Prostate gland (tissue), 2 donors: ENCODE results near the gene PLXDC2. TPM values are rescaled to one million over a fixed set of nuclear protein-coding genes. Genes with fewer than 3 reads are reported as not detected.

Source experiments
- DNase-seq: peaks from one replicate; pipeline ENCODE4 v3.0.0-alpha.2; 2019; ENCODE audit warnings: low spot score
- H3K27ac ChIP-seq, 2 donors: fragments of 200-600 bp; sonication (generic); 2 replicates each; pipeline ENCODE4 v1.5.1; 2017 to 2019
- H3K27me3 ChIP-seq: fragments of 200-600 bp; sonication (generic); replicated peaks from 2 replicates; pipeline ENCODE4 v1.5.1; 2019; ENCODE audit not compliant: insufficient read depth
- H3K36me3 ChIP-seq, 2 donors: fragments of 200-600 bp; sonication (generic); 1 replicate in 1 of 2; 2 replicates in 1 of 2; pipeline versions ENCODE4 v1.5.1 to v1.8.1; 2017 to 2019
- H3K4me1 ChIP-seq: fragments of 200-600 bp; sonication (generic); replicated peaks from 2 replicates; pipeline ENCODE4 v1.5.1; 2019
- H3K4me3 ChIP-seq, 2 donors: fragments of 200-600 bp; sonication (generic); 2 replicates each; pipeline ENCODE4 v1.5.1; 2017 to 2019
- H3K9me3 ChIP-seq: fragments of 200-600 bp; sonication (generic); 2 replicates; pipeline ENCODE4 v1.5.1; 2017
- POLR2A ChIP-seq: fragments of 450-650 bp; IDR thresholded peaks from one replicate; pipeline ENCODE4 v1.6.1; 2016; ENCODE audit warnings: antibody characterized with exemption, mild to moderate bottlenecking
- POLR2AphosphoS5 ChIP-seq: sonication (generic); formaldehyde crosslinking; IDR thresholded peaks from one replicate; pipeline ENCODE4 v1.6.1; 2017; ENCODE audit warnings: antibody characterized with exemption
- WGBS: methylation state at CpG from one replicate; pipeline ENCODE4 v1.1.5; 2018; 5-methylcytosine and 5-hydroxymethylcytosine counted together
- intact Hi-C: fragments of 100-400 bp; cut with DNase I; formaldehyde crosslinking; loops from one replicate; pipeline ENCODE4 v1.14.2; 2022
- total RNA-seq, 2 donors: library from RNA; depleted of rRNA; stranded (reverse); fragments of >200 nt; gene quantifications; one replicate each; pipeline ENCODE4 v1.1.0, GENCODE V29; 2016
- TF ChIP-seq, protein P1 (sequence below), 4 experiments: fragments of 200-600 bp in 2 of 4; fragments of 450-650 bp in 2 of 4; sonication (generic) in 2 of 4; IDR thresholded peaks; 1 replicate in 3 of 4; 2 replicates in 1 of 4; pipeline ENCODE4 v1.5.1; 2016 to 2019; ENCODE audit warnings: antibody characterized with exemption in 4 of 4, mild to moderate bottlenecking in 2 of 4, moderate library complexity in 2 of 4

The PLXDC2 gene
- total RNA-seq, 2 donors from 2014 or later, result 19.6 to 83.6 TPM

DNA sequence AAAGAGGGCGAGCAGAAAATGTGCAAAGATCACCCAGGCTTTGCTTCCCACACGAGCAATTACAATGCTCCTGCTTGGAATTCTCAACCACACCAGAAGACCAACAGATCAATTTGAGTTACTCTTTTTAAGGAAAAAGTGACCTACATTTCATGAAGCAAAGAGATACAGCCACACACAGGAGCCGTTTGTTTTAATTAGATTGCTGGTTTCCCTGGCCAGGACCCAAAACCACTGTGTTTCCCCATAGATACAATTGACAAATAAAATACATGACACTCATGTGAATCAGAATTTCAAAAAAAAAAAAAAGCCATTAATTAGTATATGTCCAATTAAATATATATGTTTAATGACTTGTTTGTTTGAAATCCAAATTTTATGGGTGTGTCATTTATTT, 458.3 kb downstream of the PLXDC2 start:
- no peaks in the 10 kb centered on the region for H3K9me3 ChIP-seq

GRCh38 chr10:20276127-20276979, 460.1 kb downstream of the PLXDC2 start:
- intact Hi-C loops, result no loop called here

More for the DNA sequence above, 458.3 kb downstream of the PLXDC2 start:
- H3K36me3 ChIP-seq, result no peaks in the 10 kb centered on the region
- DNase-seq, result no peak
- H3K4me3 ChIP-seq, result no peak overlapping the region
- intact Hi-C loops, result no loop called here
- WGBS, result 70% methylated on average over 3 of the region's 3 CpGs
- no peaks in the 10 kb centered on the region for H3K27me3 ChIP-seq
- TF ChIP-seq POLR2A, result no peak
- no peak for TF ChIP-seq POLR2AphosphoS5
- TF ChIP-seq, protein P1, sequence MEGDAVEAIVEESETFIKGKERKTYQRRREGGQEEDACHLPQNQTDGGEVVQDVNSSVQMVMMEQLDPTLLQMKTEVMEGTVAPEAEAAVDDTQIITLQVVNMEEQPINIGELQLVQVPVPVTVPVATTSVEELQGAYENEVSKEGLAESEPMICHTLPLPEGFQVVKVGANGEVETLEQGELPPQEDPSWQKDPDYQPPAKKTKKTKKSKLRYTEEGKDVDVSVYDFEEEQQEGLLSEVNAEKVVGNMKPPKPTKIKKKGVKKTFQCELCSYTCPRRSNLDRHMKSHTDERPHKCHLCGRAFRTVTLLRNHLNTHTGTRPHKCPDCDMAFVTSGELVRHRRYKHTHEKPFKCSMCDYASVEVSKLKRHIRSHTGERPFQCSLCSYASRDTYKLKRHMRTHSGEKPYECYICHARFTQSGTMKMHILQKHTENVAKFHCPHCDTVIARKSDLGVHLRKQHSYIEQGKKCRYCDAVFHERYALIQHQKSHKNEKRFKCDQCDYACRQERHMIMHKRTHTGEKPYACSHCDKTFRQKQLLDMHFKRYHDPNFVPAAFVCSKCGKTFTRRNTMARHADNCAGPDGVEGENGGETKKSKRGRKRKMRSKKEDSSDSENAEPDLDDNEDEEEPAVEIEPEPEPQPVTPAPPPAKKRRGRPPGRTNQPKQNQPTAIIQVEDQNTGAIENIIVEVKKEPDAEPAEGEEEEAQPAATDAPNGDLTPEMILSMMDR (IDR thresholded peaks at IDR 0.05), result no peak
- no peaks in the 10 kb centered on the region for H3K4me1 ChIP-seq
- H3K27ac ChIP-seq, result no peak overlapping the region

DNA sequence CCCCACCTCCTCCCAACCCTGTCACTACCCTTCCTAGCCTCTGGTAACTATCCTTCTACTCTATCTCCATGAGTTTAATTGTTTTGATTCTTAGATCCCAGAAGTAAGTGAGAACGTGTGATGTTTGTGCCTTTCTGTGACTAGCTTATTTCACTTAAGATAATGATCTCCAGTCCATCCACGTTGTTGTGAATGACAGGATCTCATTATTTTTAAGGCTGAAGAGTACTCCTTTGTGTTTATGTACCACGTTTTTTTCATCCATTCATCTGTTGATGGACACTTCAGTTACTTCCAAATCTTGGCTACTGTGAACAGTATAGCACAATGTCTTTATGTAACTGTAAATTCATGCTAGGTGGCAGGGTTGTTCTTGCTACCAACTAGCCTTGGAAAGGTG, 461.6 kb downstream of the PLXDC2 start:
- Histone ChIP-seq H3K4me3 (no peak overlapping the region), H3K27ac (no peak overlapping the region), H3K9me3 (no peaks in the 10 kb centered on the region), H3K4me1 (no peaks in the 10 kb centered on the region), H3K27me3 (no peaks in the 10 kb centered on the region), H3K36me3 (no peaks in the 10 kb centered on the region)
- no peak for DNase-seq
- WGBS, result 51% methylated on average over 3 of the region's 3 CpGs
- no peak for TF ChIP-seq POLR2A
- TF ChIP-seq, protein P1 (IDR thresholded peaks at IDR 0.05), result no peak
- TF ChIP-seq POLR2AphosphoS5, result no peak
- intact Hi-C loops, result no loop called here

More at GRCh38 chr10:20276127-20276979, 460.1 kb downstream of the PLXDC2 start:
- Histone ChIP-seq H3K36me3 (no peaks in the 10 kb centered on the region), H3K9me3 (no peaks in the 10 kb centered on the region), H3K27ac (no peak overlapping the region), H3K4me3 (no peak overlapping the region), H3K27me3 (no peaks in the 10 kb centered on the region), H3K4me1 (no peaks in the 10 kb centered on the region)
- 63% methylated on average over 6 of the region's 6 CpGs for WGBS
- TF ChIP-seq POLR2A, result no peak
- TF ChIP-seq, protein P1 (IDR thresholded peaks at IDR 0.05), result no peak
- TF ChIP-seq POLR2AphosphoS5, result no peak
- DNase-seq, result no peak

DNA sequence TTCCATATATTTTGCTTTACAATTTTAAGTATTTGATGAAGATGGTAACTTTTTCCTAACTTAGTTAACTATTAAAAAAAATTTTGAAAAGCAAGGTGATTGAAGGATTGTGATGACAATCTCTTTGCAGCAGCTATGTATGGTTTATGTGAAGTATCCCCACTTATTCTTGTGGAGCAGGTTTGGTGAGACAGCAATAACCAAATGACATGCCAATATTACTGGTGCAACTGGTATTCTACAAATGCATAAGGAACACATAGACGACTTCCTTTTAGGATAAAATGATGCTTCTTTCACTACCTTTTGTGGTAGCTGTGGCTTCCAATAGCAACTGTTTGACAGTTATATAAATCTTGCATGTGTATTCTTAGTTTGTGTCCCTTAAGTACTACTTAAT, 465.3 kb downstream of the PLXDC2 start:
- 43% methylated on average over 1 of the region's 1 CpG for WGBS
- TF ChIP-seq, protein P1 (IDR thresholded peaks at IDR 0.05), result no peak
- no peak for TF ChIP-seq POLR2A
- TF ChIP-seq POLR2AphosphoS5, result no peak
- H3K9me3 ChIP-seq, result no peaks in the 10 kb centered on the region
- no peak for DNase-seq
- intact Hi-C loops, result no loop called here
- no peaks in the 10 kb centered on the region for H3K4me1 ChIP-seq
- H3K27me3 ChIP-seq, result no peaks in the 10 kb centered on the region
- H3K27ac ChIP-seq, result no peak overlapping the region
- no peak overlapping the region for H3K4me3 ChIP-seq
- H3K36me3 ChIP-seq, result no peaks in the 10 kb centered on the region

- Histone ChIP-seq H3K27me3 (no peaks in the 10 kb centered on the region), H3K27ac (no peak overlapping the region), H3K4me1 (no peaks in the 10 kb centered on the region), H3K9me3 (no peaks in the 10 kb centered on the region), H3K36me3 (no peaks in the 10 kb centered on the region), H3K4me3 (no peak overlapping the region)
- no peak for DNase-seq
- WGBS, result 72% methylated on average over 5 of the region's 5 CpGs
- TF ChIP-seq, protein P1 (IDR thresholded peaks at IDR 0.05), result no peak
- intact Hi-C loops, result no loop called here
Observed at GRCh38 chr10:20287586-20287985, 471.4 kb downstream of the PLXDC2 start.
